Fibroblast of lung (primary cell): Measurements from ENCODE around the gene MGAT3. TPM values are rescaled to one million over a fixed set of nuclear protein-coding genes. Genes with fewer than 3 reads are reported as not detected.

Source experiments
- DNase-seq, 2 donors: peaks; one replicate each; pipeline versions ENCODE4 v3.0.0 to v3.0.0-alpha.2; 2010; ENCODE audit warnings: low read depth in 2 of 2
- H2AFZ ChIP-seq: 2 replicates; pipeline ENCODE4 v1.5.1; 2012; ENCODE audit warnings: low read length, control low read depth, inconsistent platforms
- H3K27ac ChIP-seq: 2 replicates; pipeline ENCODE4 v1.5.1; 2011; ENCODE audit warnings: low read length, control low read depth; ENCODE audit not compliant: insufficient read depth
- H3K27me3 ChIP-seq: 2 replicates; pipeline ENCODE4 v1.5.1; 2011; ENCODE audit warnings: mild to moderate bottlenecking, low read length; ENCODE audit not compliant: control insufficient read depth, insufficient read depth
- H3K36me3 ChIP-seq: 2 replicates; pipeline ENCODE4 v1.5.1; 2011; ENCODE audit warnings: low read length; ENCODE audit not compliant: control insufficient read depth, insufficient read depth
- H3K4me1 ChIP-seq: 2 replicates; pipeline ENCODE4 v1.5.1; 2011; ENCODE audit warnings: low read length; ENCODE audit not compliant: control insufficient read depth, insufficient read depth; ENCODE audit errors: extremely low read depth
- H3K4me2 ChIP-seq: 2 replicates; pipeline ENCODE4 v1.5.1; 2011; ENCODE audit warnings: low read length, control low read depth; ENCODE audit not compliant: insufficient read depth; ENCODE audit errors: extremely low read depth
- H3K4me3 ChIP-seq, 4 experiments: fragments of 200-600 bp in 1 of 4; sonication (generic) in 1 of 4; replicated peaks in 1 of 4; 2 replicates each; pipeline ENCODE4 v1.5.1; 2011 to 2016; ENCODE audit warnings: low read length in 4 of 4, low read depth in 3 of 4, mild to moderate bottlenecking in 3 of 4, control low read depth in 2 of 4, inconsistent platforms in 1 of 4, mixed read lengths in 1 of 4; ENCODE audit not compliant: insufficient read depth in 1 of 4; ENCODE audit errors: control extremely low read depth in 1 of 4
- H3K79me2 ChIP-seq: 2 replicates; pipeline ENCODE4 v1.5.1; 2012; ENCODE audit warnings: mild to moderate bottlenecking, low read length, inconsistent platforms; ENCODE audit not compliant: control insufficient read depth, insufficient read depth
- H3K9ac ChIP-seq: 2 replicates; pipeline ENCODE4 v1.5.1; 2011; ENCODE audit warnings: mild to moderate bottlenecking, low read length, control low read depth; ENCODE audit not compliant: insufficient read depth
- H3K9me3 ChIP-seq: 2 replicates; pipeline ENCODE4 v1.5.1; 2012; ENCODE audit warnings: low read depth, low read length; ENCODE audit not compliant: control insufficient read depth, insufficient read depth
- H4K20me1 ChIP-seq: 2 replicates; pipeline ENCODE4 v1.5.1; 2011; ENCODE audit warnings: low read length; ENCODE audit not compliant: control insufficient read depth, insufficient read depth; ENCODE audit errors: extremely low read depth
- EZH2 ChIP-seq: IDR thresholded peaks from 2 replicates; pipeline ENCODE4 v1.5.1; 2012; ENCODE audit warnings: low read length, control low read depth, mild to moderate bottlenecking; ENCODE audit errors: missing control alignments
- polyA plus RNA-seq, 2 donors: library from polyadenylated mRNA; depleted of rRNA in 1 of 2; stranded (reverse) in 1 of 2; unstranded in 1 of 2; fragments of >200 nt; gene quantifications; 2 replicates each; pipeline ENCODE4 v1.2.1, GENCODE V29; 2011 to 2012; ENCODE audit warnings: missing spikeins in 1 of 2
- total RNA-seq: library from RNA; depleted of rRNA; stranded (reverse); fragments of >200 nt; gene quantifications from 2 replicates; pipeline ENCODE4 v1.2.1, GENCODE V29; 2014
- TF ChIP-seq, protein P1 (sequence below), 2 donors: IDR thresholded peaks in 1 of 2; conservative IDR thresholded peaks in 1 of 2; 1 replicate in 1 of 2; 2 replicates in 1 of 2; pipeline ENCODE4 v1.5.1; 2011 to 2012; ENCODE audit warnings: low read length in 2 of 2, control low read depth in 1 of 2, inconsistent platforms in 1 of 2, low read depth in 1 of 2, mild to moderate bottlenecking in 1 of 2

MGAT3 gene
- total and polyA plus RNA-seq, 2 donors (not counting 1 experiment from before 2014, with no cell fraction given), result 0.09 TPM; not detected in 1

GRCh38 chr22:39475902-39476301 lies 19.1 kb downstream of the MGAT3 start:
- Histone ChIP-seq H2AFZ (no peak overlapping the region), H3K79me2 (no peaks in the 10 kb centered on the region), H3K4me3 (no peak overlapping the region), H3K4me1 (peaks cover 3% of the 10 kb centered on the region), H4K20me1 (no peaks in the 10 kb centered on the region), H3K9ac (no peak overlapping the region), H3K4me2 (no peak overlapping the region), H3K36me3 (no peaks in the 10 kb centered on the region), H3K27me3 (no peaks in the 10 kb centered on the region), H3K27ac (no peak overlapping the region), H3K9me3 (no peaks in the 10 kb centered on the region)
- no peak for DNase-seq
- TF ChIP-seq, protein P1, sequence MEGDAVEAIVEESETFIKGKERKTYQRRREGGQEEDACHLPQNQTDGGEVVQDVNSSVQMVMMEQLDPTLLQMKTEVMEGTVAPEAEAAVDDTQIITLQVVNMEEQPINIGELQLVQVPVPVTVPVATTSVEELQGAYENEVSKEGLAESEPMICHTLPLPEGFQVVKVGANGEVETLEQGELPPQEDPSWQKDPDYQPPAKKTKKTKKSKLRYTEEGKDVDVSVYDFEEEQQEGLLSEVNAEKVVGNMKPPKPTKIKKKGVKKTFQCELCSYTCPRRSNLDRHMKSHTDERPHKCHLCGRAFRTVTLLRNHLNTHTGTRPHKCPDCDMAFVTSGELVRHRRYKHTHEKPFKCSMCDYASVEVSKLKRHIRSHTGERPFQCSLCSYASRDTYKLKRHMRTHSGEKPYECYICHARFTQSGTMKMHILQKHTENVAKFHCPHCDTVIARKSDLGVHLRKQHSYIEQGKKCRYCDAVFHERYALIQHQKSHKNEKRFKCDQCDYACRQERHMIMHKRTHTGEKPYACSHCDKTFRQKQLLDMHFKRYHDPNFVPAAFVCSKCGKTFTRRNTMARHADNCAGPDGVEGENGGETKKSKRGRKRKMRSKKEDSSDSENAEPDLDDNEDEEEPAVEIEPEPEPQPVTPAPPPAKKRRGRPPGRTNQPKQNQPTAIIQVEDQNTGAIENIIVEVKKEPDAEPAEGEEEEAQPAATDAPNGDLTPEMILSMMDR (conservative IDR thresholded peaks at IDR 0.05 in 1 of 2, IDR thresholded peaks at IDR 0.05 in 1 of 2; ENCODE audit: low read depth in 1 of 2, low read length in 2 of 2), result no peak
- TF ChIP-seq EZH2, result no peak

- Histone ChIP-seq H3K4me1 (peaks cover 3% of the 10 kb centered on the region), H3K27me3 (no peaks in the 10 kb centered on the region), H3K9ac (no peak overlapping the region), H2AFZ (no peak overlapping the region), H4K20me1 (no peaks in the 10 kb centered on the region), H3K27ac (no peak overlapping the region), H3K79me2 (no peaks in the 10 kb centered on the region), H3K9me3 (no peaks in the 10 kb centered on the region), H3K36me3 (no peaks in the 10 kb centered on the region), H3K4me3 (no peak overlapping the region), H3K4me2 (no peak overlapping the region)
- TF ChIP-seq, protein P1 (conservative IDR thresholded peaks at IDR 0.05 in 1 of 2, IDR thresholded peaks at IDR 0.05 in 1 of 2; ENCODE audit: low read depth in 1 of 2, low read length in 2 of 2), result no peak
- TF ChIP-seq EZH2, result no peak
- no peak for DNase-seq
These were observed 19.9 kb downstream of the MGAT3 start for GRCh38 chr22:39476664-39477063.

DNA sequence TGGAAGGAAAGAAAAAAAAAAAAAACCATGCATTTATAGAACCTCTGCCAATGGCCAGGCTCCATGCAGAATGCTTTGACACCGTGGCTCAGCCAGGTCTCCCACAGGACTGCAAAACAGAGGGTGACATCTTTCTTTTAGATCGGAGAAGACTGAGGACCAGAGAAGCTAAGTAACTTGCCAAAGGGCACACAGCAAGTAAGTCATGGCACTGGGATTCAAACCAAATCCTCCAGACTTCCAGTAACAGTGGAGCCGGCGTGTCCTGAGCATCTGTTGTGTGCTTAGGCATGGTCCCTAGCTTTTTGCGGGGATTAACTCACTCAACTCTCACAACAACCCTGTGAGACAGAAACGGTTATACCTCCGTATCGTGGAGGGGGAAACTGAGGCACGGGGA lies 20.7 kb downstream of the MGAT3 start:
- no peak for DNase-seq
- no peaks in the 10 kb centered on the region for H3K36me3 ChIP-seq
- no peak overlapping the region for H2AFZ ChIP-seq
- no peak overlapping the region for H3K4me2 ChIP-seq
- H3K27me3 ChIP-seq, result no peaks in the 10 kb centered on the region
- H3K4me3 ChIP-seq, result no peak overlapping the region
- H3K9me3 ChIP-seq, result no peaks in the 10 kb centered on the region
- H3K4me1 ChIP-seq, result no peaks in the 10 kb centered on the region
- H3K79me2 ChIP-seq, result no peaks in the 10 kb centered on the region
- no peak overlapping the region for H3K27ac ChIP-seq
- H3K9ac ChIP-seq, result no peak overlapping the region
- no peaks in the 10 kb centered on the region for H4K20me1 ChIP-seq
- TF ChIP-seq EZH2, result no peak
